ENCODE data around the gene SUPT3H. TPM values are rescaled to one million over a fixed set of nuclear protein-coding genes. Genes with fewer than 3 reads are reported as not detected.

The SUPT3H gene
- total and polyA plus RNA-seq, 12 donors: 10.0 to 56.2 (median 16.6) TPM

DNA sequence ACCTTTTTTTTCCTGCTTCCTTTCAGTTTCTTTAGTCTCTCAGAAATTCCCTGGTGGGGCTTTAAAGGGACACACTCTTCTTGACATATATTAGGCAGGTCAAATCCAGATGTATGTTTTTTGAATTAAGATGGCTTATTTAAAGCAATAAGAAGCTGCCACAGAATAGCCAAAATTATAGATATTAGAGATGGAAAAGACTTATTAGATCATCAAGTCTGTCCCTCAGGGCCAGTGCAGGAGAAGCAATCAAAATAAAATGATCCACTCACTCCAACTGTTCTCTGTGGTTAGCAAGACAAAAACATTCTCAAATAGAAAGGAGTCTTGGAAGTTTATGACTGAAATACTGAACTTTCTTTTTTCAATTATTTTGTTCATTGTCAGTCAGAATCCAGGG lies 527.4 kb downstream of the SUPT3H start:
- Histone ChIP-seq H3K27me3 (no peaks in the 10 kb centered on the region), H3K4me3 (no peak overlapping the region)
- intact Hi-C loops (cut with DNase I): no loop called here

GRCh38 chr6:44849806-44850205 lies 527.9 kb downstream of the SUPT3H start:
- Histone ChIP-seq H3K27me3 (no peaks in the 10 kb centered on the region), H3K4me1 (replicated peaks in 1 of 2) (peaks cover 6 to 8% of the 10 kb centered on the region in 2 donors), H3K4me3 (no peak overlapping the region), H3K27ac (no peak overlapping the region), H3K9me3 (replicated peaks in 1 of 3) (no peaks in the 10 kb centered on the region), H3K36me3 (replicated peaks in 1 of 2) (no peaks in the 10 kb centered on the region)
- no peak for TF ChIP-seq POLR2A (IDR thresholded peaks at IDR 0.05)
- TF ChIP-seq, protein P1, sequence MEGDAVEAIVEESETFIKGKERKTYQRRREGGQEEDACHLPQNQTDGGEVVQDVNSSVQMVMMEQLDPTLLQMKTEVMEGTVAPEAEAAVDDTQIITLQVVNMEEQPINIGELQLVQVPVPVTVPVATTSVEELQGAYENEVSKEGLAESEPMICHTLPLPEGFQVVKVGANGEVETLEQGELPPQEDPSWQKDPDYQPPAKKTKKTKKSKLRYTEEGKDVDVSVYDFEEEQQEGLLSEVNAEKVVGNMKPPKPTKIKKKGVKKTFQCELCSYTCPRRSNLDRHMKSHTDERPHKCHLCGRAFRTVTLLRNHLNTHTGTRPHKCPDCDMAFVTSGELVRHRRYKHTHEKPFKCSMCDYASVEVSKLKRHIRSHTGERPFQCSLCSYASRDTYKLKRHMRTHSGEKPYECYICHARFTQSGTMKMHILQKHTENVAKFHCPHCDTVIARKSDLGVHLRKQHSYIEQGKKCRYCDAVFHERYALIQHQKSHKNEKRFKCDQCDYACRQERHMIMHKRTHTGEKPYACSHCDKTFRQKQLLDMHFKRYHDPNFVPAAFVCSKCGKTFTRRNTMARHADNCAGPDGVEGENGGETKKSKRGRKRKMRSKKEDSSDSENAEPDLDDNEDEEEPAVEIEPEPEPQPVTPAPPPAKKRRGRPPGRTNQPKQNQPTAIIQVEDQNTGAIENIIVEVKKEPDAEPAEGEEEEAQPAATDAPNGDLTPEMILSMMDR (IDR thresholded peaks at IDR 0.05): no peak
- no peak for DNase-seq
- WGBS, 4 donors: 87 to 100% (median 93%) methylated on average over 1 of the region's 1 CpG
- intact Hi-C loops (cut with DNase I): no loop called here

More for the DNA sequence above, 527.4 kb downstream of the SUPT3H start:
- Histone ChIP-seq H3K9me3 (replicated peaks in 1 of 3) (no peaks in the 10 kb centered on the region), H3K27ac (no peak overlapping the region), H3K36me3 (replicated peaks in 1 of 2) (no peaks in the 10 kb centered on the region), H3K4me1 (replicated peaks in 1 of 2) (peaks cover 11 to 13% of the 10 kb centered on the region in 2 donors)
- no peak for DNase-seq
- TF ChIP-seq, protein P1 (IDR thresholded peaks at IDR 0.05): no peak
- no peak for TF ChIP-seq POLR2A (IDR thresholded peaks at IDR 0.05)

DNA sequence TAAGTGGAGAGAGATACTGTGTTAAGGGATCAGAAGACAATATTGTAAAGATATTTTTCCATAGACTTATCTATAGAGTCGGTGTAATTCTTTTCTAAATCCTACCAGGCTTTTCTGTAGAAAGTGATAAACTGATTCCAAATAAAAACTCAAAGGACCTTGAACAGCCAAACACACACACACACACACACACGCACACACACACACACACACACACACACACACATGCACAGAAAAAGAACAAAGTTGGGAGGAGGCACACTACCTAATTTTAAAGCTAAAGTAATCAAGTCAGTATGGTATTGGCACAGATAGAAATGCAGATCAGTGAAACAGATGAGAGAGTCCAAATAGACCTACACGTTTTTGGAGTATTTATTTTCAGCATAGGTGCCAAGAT lies 534.0 kb downstream of the SUPT3H start:
- TF ChIP-seq, protein P1 (IDR thresholded peaks at IDR 0.05): no peak
- no peak for TF ChIP-seq POLR2A (IDR thresholded peaks at IDR 0.05)

DNA sequence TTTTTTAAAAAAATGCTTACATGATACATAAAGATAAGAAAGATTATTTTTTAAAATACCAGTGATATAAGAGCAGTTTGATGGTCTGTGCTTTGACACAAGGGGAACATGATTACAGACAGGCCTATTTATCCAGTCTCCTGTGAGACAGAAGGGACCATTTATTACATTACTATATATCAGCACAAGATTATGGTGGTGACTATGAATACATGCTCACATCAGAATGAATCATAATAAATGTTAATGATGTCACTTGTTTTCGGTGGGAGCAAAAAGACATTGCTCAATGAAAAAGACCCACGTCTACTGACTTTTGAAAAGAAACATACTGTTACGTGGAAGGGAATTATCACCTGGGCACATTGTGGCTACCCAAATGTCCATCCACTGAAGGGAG lies 535.1 kb downstream of the SUPT3H start:
- WGBS, 4 donors: 90 to 92% (median 91%) methylated on average over 3 of the region's 3 CpGs
- no peak overlapping the region for H3K27ac ChIP-seq
- H3K9me3 ChIP-seq (replicated peaks in 1 of 3): no peaks in the 10 kb centered on the region
- peaks cover 0 to 3% of the 10 kb centered on the region in 2 donors for H3K4me1 ChIP-seq (replicated peaks in 1 of 2)
- H3K27me3 ChIP-seq: no peaks in the 10 kb centered on the region
- TF ChIP-seq, protein P1 (IDR thresholded peaks at IDR 0.05): no peak
- TF ChIP-seq POLR2A (IDR thresholded peaks at IDR 0.05): no peak
- DNase-seq: no peak
- H3K4me3 ChIP-seq: no peak overlapping the region
- intact Hi-C loops (cut with DNase I): no loop called here
- no peaks in the 10 kb centered on the region for H3K36me3 ChIP-seq (replicated peaks in 1 of 2)

More for the DNA sequence above, 534.0 kb downstream of the SUPT3H start:
- Histone ChIP-seq H3K4me1 (replicated peaks in 1 of 2) (no peaks in the 10 kb centered on the region), H3K36me3 (replicated peaks in 1 of 2) (no peaks in the 10 kb centered on the region), H3K27me3 (no peaks in the 10 kb centered on the region), H3K4me3 (no peak overlapping the region), H3K9me3 (replicated peaks in 1 of 3) (no peaks in the 10 kb centered on the region), H3K27ac (no peak overlapping the region)
- DNase-seq: no peak
- intact Hi-C loops (cut with DNase I): no loop called here
- 39 to 55% (median 47%) methylated on average over 3 of the region's 3 CpGs for WGBS, 4 donors
